Activated T-cell treated with anti-CD3 and anti-CD28 coated beads for 1 hour (primary cell): ENCODE measurements around the gene PSME3.
"Not testable (repeated sequence)": the region's sequence is repeated elsewhere in the genome, so short reads cannot be mapped to it uniquely, and the experiment has no call there.

Source experiments
- DNase-seq: peaks from one replicate; pipeline ENCODE4 v3.0.0-alpha.2; 2020; ENCODE audit warnings: low read depth

Gene PSME3

GRCh38 chr17:42851371-42852240, 18.4 kb downstream of the PSME3 start:
- not testable (repeated sequence) for DNase-seq

GRCh38 chr17:42852351-42852750, 19.2 kb downstream of the PSME3 start:
- no peak for DNase-seq

- no peak for DNase-seq
Observed at GRCh38 chr17:42853004-42853403, 19.8 kb downstream of the PSME3 start.

GRCh38 chr17:42853597-42853967, 20.4 kb downstream of the PSME3 start:
- no peak for DNase-seq

- DNase-seq, result no peak
Observed at GRCh38 chr17:42853968-42854790, 21.0 kb downstream of the PSME3 start.

GRCh38 chr17:42855048-42855596, 21.9 kb downstream of the PSME3 start:
- DNase-seq, result no peak

- not testable (repeated sequence) for DNase-seq
Observed at GRCh38 chr17:42856093-42856492, 22.9 kb downstream of the PSME3 start.

- not testable (repeated sequence) for DNase-seq
Observed at GRCh38 chr17:42856516-42856915, 23.3 kb downstream of the PSME3 start.

GRCh38 chr17:42857389-42857788, 24.2 kb downstream of the PSME3 start:
- DNase-seq, result no peak

- no peak for DNase-seq
Observed at GRCh38 chr17:42865638-42866094, 32.5 kb downstream of the PSME3 start.

GRCh38 chr17:42866216-42866615, 33.0 kb downstream of the PSME3 start:
- no peak for DNase-seq

- no peak for DNase-seq
Observed at GRCh38 chr17:42866631-42867575, 33.7 kb downstream of the PSME3 start.

- not testable (repeated sequence) for DNase-seq
Observed at GRCh38 chr17:42867694-42868261, 34.6 kb downstream of the PSME3 start.

- no peak for DNase-seq
Observed at GRCh38 chr17:42868338-42868737, 35.1 kb downstream of the PSME3 start.

- DNase-seq, result no peak
Observed at GRCh38 chr17:42871647-42872046, 38.5 kb downstream of the PSME3 start.

- DNase-seq, result no peak
Observed at GRCh38 chr17:42872251-42872965, 39.2 kb downstream of the PSME3 start.

- DNase-seq, result no peak
Observed at GRCh38 chr17:42873315-42873714, 40.1 kb downstream of the PSME3 start.

GRCh38 chr17:42873932-42874695, 40.9 kb downstream of the PSME3 start:
- DNase-seq, result not testable (repeated sequence)

GRCh38 chr17:42877037-42877436, 43.8 kb downstream of the PSME3 start:
- DNase-seq, result no peak
